Activated B cell treated with CpG ODN at 0.5 μM for 24 hours (primary cell): ENCODE measurements around the gene TMX4. TPM values are rescaled to one million over a fixed set of nuclear protein-coding genes. Genes with fewer than 3 reads are reported as not detected.

Experiments
- ATAC-seq: fragments of 200-7000 bp; cut with Tn5 transposase; one replicate; pipeline ENCODE4 v1.10.0; 2021; ENCODE audit warnings: low read depth, mild to moderate bottlenecking, moderate library complexity
- CTCF ChIA-PET: fragments of 350-600 bp; sonication (Branson Sonifier 250); formaldehyde crosslinking; loops from one replicate; lab custom pipeline; 2021; ENCODE audit warnings: antibody characterized with exemption; lab: Charles Lee
- POLR2A ChIA-PET: fragments of 350-600 bp; sonication (Branson Sonifier 250); formaldehyde crosslinking; loops from one replicate; lab custom pipeline; 2021; ENCODE audit warnings: antibody characterized with exemption; lab: Charles Lee
- DNase-seq: peaks from one replicate; pipeline ENCODE4 v3.0.0; 2022
- H3K27ac Mint-ChIP-seq: one replicate; pipeline ENCODE4 v1.8.0; 2020; ENCODE audit warnings: mixed read lengths
- H3K27me3 Mint-ChIP-seq: one replicate; pipeline ENCODE4 v1.8.0; 2021; ENCODE audit warnings: mixed read lengths
- H3K36me3 Mint-ChIP-seq: one replicate; pipeline ENCODE4 v1.8.0; 2021; ENCODE audit warnings: low read depth, mixed read lengths
- H3K4me1 Mint-ChIP-seq: one replicate; pipeline ENCODE4 v1.8.0; 2021; ENCODE audit warnings: mixed read lengths
- H3K4me3 Mint-ChIP-seq: one replicate; pipeline ENCODE4 v1.8.0; 2020; ENCODE audit warnings: mild to moderate bottlenecking, mixed read lengths
- H3K9me3 Mint-ChIP-seq: one replicate; pipeline ENCODE4 v1.8.0; 2020; ENCODE audit warnings: mixed read lengths
- intact Hi-C: fragments of 100-400 bp; cut with micrococcal nuclease; formaldehyde crosslinking; loops from one replicate; pipeline ENCODE4 v1.15.1; 2024
- total RNA-seq: library from RNA; stranded (reverse); gene quantifications from 2 replicates; pipeline ENCODE4 v1.2.3, GENCODE V29; 2022
- TF ChIP-seq, protein P1 (sequence below): fragments of 200-600 bp; IDR thresholded peaks from one replicate; pipeline ENCODE4 v1.8.0; 2022; ENCODE audit warnings: antibody characterized with exemption, mild to moderate bottlenecking

The TMX4 gene
- total RNA-seq, 1 donor from 2014 or later: 24.8 TPM

DNA sequence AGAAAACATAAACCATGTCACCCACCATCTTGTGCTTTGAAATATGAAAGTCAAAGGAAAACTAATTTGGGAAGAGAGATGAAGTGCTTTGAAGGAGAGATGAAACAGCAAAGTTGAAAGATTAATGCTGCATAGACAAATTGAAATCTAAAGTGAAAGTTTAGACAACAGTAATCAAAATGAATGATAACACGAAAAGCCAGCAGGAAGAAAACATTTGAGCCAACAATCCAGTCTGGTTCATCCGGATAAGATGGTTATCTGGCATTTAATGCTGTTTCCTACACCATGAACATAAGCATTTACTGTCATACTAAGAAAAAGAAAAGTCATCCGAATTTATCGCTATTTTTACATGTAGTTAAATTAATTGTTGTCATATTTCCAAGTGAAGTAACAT is 79.9 kb downstream of the TMX4 start:
- POLR2A ChIA-PET: no interaction called here
- no peaks in the 10 kb centered on the region for H3K9me3 Mint-ChIP-seq
- no peak overlapping the region for H3K27ac Mint-ChIP-seq
- CTCF ChIA-PET: no interaction called here
- DNase-seq: no peak
- H3K4me1 Mint-ChIP-seq: peaks cover 15% of the 10 kb centered on the region
- H3K36me3 Mint-ChIP-seq: no peaks in the 10 kb centered on the region
- H3K27me3 Mint-ChIP-seq: peaks cover 2% of the 10 kb centered on the region
- intact Hi-C loops: no loop called here
- TF ChIP-seq, protein P1, sequence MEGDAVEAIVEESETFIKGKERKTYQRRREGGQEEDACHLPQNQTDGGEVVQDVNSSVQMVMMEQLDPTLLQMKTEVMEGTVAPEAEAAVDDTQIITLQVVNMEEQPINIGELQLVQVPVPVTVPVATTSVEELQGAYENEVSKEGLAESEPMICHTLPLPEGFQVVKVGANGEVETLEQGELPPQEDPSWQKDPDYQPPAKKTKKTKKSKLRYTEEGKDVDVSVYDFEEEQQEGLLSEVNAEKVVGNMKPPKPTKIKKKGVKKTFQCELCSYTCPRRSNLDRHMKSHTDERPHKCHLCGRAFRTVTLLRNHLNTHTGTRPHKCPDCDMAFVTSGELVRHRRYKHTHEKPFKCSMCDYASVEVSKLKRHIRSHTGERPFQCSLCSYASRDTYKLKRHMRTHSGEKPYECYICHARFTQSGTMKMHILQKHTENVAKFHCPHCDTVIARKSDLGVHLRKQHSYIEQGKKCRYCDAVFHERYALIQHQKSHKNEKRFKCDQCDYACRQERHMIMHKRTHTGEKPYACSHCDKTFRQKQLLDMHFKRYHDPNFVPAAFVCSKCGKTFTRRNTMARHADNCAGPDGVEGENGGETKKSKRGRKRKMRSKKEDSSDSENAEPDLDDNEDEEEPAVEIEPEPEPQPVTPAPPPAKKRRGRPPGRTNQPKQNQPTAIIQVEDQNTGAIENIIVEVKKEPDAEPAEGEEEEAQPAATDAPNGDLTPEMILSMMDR: no peak
- no peak overlapping the region for H3K4me3 Mint-ChIP-seq
- ATAC-seq: no peak

DNA sequence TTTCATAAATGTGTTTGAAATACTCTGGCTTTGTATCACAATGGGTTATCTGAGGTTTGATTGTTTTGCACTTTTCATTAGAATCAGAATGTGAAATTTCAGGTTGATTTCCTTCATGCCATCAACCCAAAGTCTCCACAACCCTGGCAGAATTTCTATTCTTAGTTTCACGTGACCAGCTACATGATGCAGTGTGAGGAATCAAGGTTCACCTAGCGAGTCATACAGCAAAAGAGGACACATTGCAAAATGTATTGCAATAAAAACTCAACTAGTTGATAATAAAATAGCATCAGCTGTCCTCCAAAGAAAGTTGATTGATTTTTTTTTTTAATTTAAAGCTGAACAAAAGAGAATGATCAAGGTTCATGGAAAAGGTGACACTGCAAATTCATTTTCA is 81.5 kb downstream of the TMX4 start:
- Mint-ChIP-seq H3K36me3 (no peaks in the 10 kb centered on the region), H3K4me3 (no peak overlapping the region), H3K9me3 (no peaks in the 10 kb centered on the region), H3K27ac (no peak overlapping the region), H3K27me3 (peaks cover 2% of the 10 kb centered on the region), H3K4me1 (peaks cover 15% of the 10 kb centered on the region)
- intact Hi-C loops: no loop called here
- DNase-seq: no peak
- POLR2A ChIA-PET: no interaction called here
- TF ChIP-seq, protein P1: no peak
- CTCF ChIA-PET: interaction anchor here (5.3 kb wide), 1 partner anchor 784 kb away, joined by 55 read pairs; no protein-coding TSS in a partner anchor
- ATAC-seq: no peak

DNA sequence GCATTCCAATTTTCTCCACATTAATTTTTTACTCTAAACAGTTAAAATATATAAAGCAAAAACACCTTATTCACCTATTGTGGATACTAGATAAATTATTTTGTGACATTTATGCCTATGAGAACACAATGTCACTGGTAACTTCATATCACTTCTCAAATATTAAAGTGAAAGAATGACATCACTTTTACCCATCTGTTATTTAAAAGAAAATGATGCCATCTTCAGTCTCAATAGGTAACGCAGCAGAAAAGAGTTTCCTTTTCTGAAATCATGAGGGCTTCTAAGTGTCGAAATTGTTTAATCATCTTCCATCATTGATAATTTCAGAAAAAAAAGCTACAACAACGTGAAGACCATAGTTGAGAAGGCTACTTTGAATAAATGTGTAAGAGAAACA is 82.2 kb downstream of the TMX4 start:
- DNase-seq (no peak), ATAC-seq (no peak)
- Mint-ChIP-seq H3K9me3 (no peaks in the 10 kb centered on the region), H3K27me3 (peaks cover 2% of the 10 kb centered on the region), H3K27ac (no peak overlapping the region), H3K36me3 (no peaks in the 10 kb centered on the region), H3K4me1 (peaks cover 15% of the 10 kb centered on the region), H3K4me3 (no peak overlapping the region)
- POLR2A ChIA-PET: no interaction called here
- TF ChIP-seq, protein P1: no peak
- CTCF ChIA-PET: interaction anchor here (5.3 kb wide), 1 partner anchor 785 kb away, joined by 55 read pairs; no protein-coding TSS in a partner anchor
- intact Hi-C loops: no loop called here

DNA sequence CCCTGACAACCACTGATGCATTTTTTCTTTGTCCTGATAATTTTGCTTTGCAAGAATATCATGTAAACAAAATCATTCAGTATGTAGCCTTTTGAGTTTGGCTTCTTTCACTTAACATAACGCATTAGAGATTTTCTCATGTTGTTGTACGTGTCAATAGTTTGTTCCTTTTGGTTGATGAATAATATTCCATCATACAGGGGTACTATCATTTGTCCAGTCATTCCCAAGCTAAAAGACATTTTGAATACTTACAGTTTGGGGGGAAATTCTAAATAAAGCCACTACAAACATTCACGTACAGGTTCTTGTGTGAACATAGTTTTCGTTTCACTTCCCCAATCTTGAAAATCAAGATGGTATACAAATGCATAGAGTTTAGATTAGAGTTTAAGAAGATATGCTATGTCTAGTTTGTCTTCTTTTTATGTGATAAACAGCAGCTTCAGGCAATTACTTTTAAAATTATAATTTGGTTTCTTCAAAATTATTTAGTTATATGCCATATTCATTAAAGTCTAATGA is 84.5 kb downstream of the TMX4 start:
- Mint-ChIP-seq H3K36me3 (no peaks in the 10 kb centered on the region), H3K4me1 (peaks cover 15% of the 10 kb centered on the region), H3K4me3 (no peak overlapping the region), H3K9me3 (no peaks in the 10 kb centered on the region), H3K27ac (no peak overlapping the region), H3K27me3 (peaks cover 2% of the 10 kb centered on the region)
- no peak for ATAC-seq
- intact Hi-C loops: no loop called here
- CTCF ChIA-PET: interaction anchor here (5.3 kb wide), 1 partner anchor 787 kb away, joined by 55 read pairs; no protein-coding TSS in a partner anchor
- no peak for DNase-seq
- POLR2A ChIA-PET: no interaction called here
- TF ChIP-seq, protein P1: no peak

DNA sequence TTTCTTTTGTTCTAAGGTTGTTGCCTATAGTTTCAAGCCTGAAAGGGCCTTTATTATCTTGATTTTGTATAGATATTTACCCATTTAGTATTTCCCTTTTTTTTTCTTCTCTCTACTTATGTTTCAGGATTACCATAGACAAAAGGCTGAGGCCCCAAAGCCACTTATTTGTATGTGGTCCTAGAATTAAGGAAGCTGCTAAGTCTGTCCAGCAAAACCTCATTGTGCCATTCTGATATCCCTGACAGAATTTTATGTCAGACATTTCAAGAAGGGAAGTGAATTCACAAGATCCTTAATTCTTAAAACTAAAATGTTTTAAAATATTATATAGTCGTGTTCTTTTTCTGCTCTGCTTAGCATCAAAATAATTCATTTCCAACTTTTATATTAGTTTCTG is 86.2 kb downstream of the TMX4 start:
- no peak overlapping the region for H3K4me3 Mint-ChIP-seq
- peaks cover 5% of the 10 kb centered on the region for H3K27me3 Mint-ChIP-seq
- no peak overlapping the region for H3K27ac Mint-ChIP-seq
- intact Hi-C loops: no loop called here
- H3K9me3 Mint-ChIP-seq: no peaks in the 10 kb centered on the region
- H3K4me1 Mint-ChIP-seq: peaks cover 15% of the 10 kb centered on the region
- no peaks in the 10 kb centered on the region for H3K36me3 Mint-ChIP-seq
- DNase-seq (no peak), ATAC-seq (no peak)
- ChIA-PET CTCF (interaction anchor here (5.3 kb wide), 1 partner anchor 789 kb away, joined by 55 read pairs; no protein-coding TSS in a partner anchor), POLR2A (no interaction called here)
- TF ChIP-seq, protein P1: no peak
